IPS-15b (cell line): ENCODE measurements around the gene NAV2.

Experiments
- H3K27me3 ChIP-seq: one replicate; pipeline ENCODE4 v1.6.1; 2013; ENCODE audit warnings: low read length; ENCODE audit not compliant: control insufficient read depth, insufficient read depth
- H3K36me3 ChIP-seq: one replicate; pipeline ENCODE4 v1.6.1; 2013; ENCODE audit warnings: low read length; ENCODE audit not compliant: control insufficient read depth, insufficient read depth
- H3K4me1 ChIP-seq: one replicate; pipeline ENCODE4 v1.6.1; 2013; ENCODE audit warnings: mild to moderate bottlenecking, low read length; ENCODE audit not compliant: control insufficient read depth, insufficient read depth
- H3K4me3 ChIP-seq: one replicate; pipeline ENCODE4 v1.5.1; 2013; ENCODE audit warnings: low read depth, low read length
- H3K9ac ChIP-seq: one replicate; pipeline ENCODE4 v1.6.1; 2013; ENCODE audit warnings: low read depth, mild to moderate bottlenecking, low read length
- H3K9me3 ChIP-seq: one replicate; pipeline ENCODE4 v1.6.1; 2013; ENCODE audit warnings: mild to moderate bottlenecking, low read length; ENCODE audit not compliant: control insufficient read depth, insufficient read depth

The NAV2 gene

DNA sequence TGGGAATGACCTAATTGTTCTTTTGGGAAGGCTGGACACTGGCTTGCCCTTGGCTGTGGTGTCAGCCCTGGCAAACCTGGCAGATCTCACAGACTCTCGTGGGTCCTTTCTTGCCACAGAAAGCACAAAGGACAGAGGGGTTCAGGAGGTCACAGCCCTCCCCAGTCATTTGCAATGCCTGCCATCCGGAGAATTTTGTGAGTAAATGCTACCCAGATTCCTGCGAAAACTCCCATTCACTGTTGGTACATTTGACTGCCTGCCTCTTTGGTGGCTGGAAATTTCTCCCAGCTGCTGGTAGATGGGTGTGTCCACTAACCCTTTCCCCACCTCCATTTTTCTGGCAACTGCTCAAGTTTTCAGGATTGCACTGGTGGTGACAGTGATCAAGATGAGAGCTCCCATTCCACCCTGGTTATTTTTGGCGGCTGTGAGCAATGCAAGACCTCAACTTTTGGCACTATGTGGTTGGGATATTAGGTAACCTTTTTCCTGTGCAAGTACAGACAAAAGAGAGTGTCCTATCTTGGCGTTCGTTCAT, 155.7 kb downstream of the NAV2 start:
- H3K4me1 ChIP-seq = peaks cover 27% of the 10 kb centered on the region
- H3K9me3 ChIP-seq = no peaks in the 10 kb centered on the region
- H3K27me3 ChIP-seq = no peaks in the 10 kb centered on the region
- no peak overlapping the region for H3K4me3 ChIP-seq
- no peak overlapping the region for H3K9ac ChIP-seq
- peaks cover 6% of the 10 kb centered on the region for H3K36me3 ChIP-seq

DNA sequence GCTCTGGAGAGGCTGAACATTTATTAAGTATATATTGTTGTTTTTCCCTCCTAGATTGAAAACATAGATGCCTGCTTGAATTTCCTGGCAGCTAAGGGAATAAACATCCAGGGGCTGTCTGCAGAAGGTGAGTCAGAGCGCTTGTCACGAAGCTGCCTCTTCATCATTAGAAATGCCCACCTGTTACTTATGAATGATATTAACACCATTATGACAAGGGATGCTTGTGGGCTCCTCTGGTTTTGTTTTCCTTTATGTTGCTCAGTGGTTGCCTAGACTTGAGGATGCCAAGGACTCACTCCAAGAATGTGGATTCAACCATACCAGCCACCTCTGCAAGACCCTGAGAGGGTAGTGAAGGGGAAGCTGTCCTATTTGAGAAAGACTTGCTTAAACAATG, 156.2 kb downstream of the NAV2 start:
- H3K9me3 ChIP-seq = no peaks in the 10 kb centered on the region
- H3K4me1 ChIP-seq = peaks cover 32% of the 10 kb centered on the region
- no peak overlapping the region for H3K4me3 ChIP-seq
- H3K36me3 ChIP-seq = peaks cover 6% of the 10 kb centered on the region
- H3K9ac ChIP-seq = no peak overlapping the region
- no peaks in the 10 kb centered on the region for H3K27me3 ChIP-seq

DNA sequence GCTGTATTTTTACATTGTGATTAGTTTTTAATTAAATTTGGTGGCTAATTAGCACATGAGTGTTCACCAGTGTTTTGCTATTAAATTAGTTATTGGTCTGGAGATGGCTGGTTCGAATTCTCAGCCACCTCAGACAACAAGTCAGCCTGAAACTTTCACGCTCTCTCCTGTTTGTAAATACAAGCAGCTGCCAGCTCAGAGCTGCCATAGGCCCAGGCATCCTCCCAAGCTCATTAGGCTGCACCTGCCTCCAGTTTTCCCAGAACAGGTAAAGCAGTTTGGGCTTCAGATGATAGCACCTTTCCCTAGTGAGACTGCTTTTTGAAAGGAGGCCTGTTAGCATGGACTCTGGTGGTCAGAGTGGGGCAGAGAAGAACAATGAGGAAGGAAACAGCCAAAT, 156.8 kb downstream of the NAV2 start:
- no peaks in the 10 kb centered on the region for H3K9me3 ChIP-seq
- peaks cover 31% of the 10 kb centered on the region for H3K4me1 ChIP-seq
- H3K36me3 ChIP-seq = peaks cover 6% of the 10 kb centered on the region
- H3K9ac ChIP-seq = no peak overlapping the region
- no peaks in the 10 kb centered on the region for H3K27me3 ChIP-seq
- no peak overlapping the region for H3K4me3 ChIP-seq

DNA sequence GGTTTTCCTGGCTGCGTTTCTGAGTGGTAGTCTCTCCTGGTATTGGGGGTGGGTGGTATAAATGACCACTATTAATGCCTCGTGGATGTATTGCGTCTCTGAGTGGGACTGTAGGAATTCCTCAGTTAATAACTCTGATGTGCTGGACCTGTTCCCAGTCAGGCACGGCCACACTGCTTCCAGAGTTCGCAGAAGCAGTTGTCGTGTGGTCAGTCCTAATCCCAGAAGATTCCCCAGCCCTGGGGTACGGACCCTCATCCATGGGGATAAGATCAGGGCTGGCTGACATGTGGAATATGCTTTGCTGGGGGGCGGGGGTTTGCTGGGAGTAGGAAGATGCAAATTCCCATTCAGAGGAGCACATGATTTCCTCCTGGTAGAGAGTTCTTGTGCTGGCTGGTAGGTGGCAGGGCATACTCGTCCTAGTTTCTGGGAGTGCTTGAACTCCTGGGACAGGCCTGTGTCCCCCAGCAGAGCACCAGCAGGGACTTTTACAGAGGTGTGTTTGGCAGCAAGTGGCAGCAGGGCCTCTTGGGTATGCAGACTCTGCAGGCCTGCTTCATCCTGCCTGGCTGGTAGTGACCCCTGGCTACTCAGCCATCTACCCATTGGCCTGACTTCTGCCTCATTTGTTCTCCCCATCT, 157.4 kb downstream of the NAV2 start:
- peaks cover 6% of the 10 kb centered on the region for H3K36me3 ChIP-seq

DNA sequence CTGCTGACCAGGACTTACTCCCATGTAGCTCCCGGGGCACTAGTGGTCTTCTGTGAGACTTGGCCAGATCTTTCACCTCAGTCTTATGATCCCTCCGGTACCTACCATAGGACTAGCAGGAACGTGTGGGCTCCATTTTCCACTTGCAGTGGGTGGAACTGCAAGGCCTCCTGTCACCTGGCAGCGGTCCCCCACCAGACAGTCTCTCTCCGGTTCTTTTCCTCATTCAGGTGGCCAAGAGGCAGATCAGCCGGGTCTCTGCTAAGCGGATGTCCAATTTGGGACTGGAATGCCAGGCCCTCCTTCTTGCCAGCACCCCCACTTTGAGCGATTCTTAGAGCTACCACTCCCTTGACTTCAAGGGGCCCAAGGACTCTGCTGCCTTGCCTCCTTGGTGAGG, 158.9 kb downstream of the NAV2 start:
- no peak overlapping the region for H3K4me3 ChIP-seq
- H3K27me3 ChIP-seq = no peaks in the 10 kb centered on the region
- H3K9me3 ChIP-seq = no peaks in the 10 kb centered on the region
- H3K36me3 ChIP-seq = peaks cover 6% of the 10 kb centered on the region
- H3K9ac ChIP-seq = no peak overlapping the region
- peaks cover 29% of the 10 kb centered on the region for H3K4me1 ChIP-seq

More for the DNA sequence above, 157.4 kb downstream of the NAV2 start:
- Histone ChIP-seq H3K9ac (no peak overlapping the region), H3K4me1 (peaks cover 29% of the 10 kb centered on the region), H3K27me3 (no peaks in the 10 kb centered on the region), H3K4me3 (no peak overlapping the region), H3K9me3 (no peaks in the 10 kb centered on the region)

DNA sequence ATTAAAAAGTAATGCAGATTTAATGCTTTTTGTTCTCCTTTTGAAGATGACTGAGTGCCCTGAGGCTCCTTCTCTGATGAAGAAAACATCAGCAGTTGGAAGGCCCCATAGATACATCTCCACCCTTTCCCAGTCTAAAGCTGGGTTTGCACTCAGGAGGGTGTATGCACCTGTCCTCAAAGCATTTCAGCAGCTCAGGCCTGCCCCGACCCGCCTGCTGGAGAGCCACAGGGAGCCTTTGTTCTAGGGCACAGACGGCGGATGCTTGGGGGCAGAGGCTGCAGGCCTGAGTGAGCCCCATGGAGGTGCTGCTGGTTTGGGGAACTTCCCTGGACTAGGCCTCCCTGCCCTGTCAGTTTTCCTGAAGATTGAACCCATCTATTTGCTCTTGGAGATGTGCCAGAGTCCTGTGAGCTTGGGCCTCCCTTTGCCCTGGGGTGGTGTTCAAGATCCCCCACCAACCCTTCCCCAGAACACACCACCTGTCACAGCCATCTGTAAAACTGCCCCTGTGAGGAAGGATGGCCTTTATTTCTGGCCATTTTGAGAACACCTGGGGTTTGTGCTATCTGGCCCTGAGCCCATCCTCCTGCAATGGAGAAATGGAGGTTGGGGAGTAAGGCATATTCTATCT, 160.0 kb downstream of the NAV2 start:
- H3K27me3 ChIP-seq = no peaks in the 10 kb centered on the region
- H3K4me3 ChIP-seq = no peak overlapping the region
- no peak overlapping the region for H3K9ac ChIP-seq
- peaks cover 23% of the 10 kb centered on the region for H3K4me1 ChIP-seq
- H3K9me3 ChIP-seq = no peaks in the 10 kb centered on the region
- H3K36me3 ChIP-seq = peaks cover 6% of the 10 kb centered on the region

DNA sequence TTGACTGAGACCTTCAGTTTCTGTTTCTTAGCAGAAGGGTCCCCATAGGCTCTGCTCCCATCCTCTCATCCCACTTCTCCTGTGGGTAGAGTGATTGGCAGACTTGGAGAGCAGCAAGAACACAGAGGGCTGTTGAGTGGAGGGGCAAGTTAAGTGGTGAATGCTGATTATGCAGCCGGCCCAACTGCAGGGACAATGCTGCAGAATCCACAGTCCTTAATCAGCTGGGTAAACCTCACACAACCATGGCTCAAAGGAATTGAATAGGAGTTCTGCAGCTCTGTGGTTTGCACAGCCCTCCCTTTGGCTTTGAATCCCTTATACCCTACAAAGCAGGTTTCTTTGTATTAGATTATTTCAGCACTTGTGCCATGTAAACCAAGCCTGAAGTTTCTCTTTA, 161.1 kb downstream of the NAV2 start:
- no peaks in the 10 kb centered on the region for H3K27me3 ChIP-seq
- H3K4me3 ChIP-seq = no peak overlapping the region
- peaks cover 6% of the 10 kb centered on the region for H3K36me3 ChIP-seq
- H3K9ac ChIP-seq = no peak overlapping the region
- H3K9me3 ChIP-seq = no peaks in the 10 kb centered on the region
- peaks cover 19% of the 10 kb centered on the region for H3K4me1 ChIP-seq

DNA sequence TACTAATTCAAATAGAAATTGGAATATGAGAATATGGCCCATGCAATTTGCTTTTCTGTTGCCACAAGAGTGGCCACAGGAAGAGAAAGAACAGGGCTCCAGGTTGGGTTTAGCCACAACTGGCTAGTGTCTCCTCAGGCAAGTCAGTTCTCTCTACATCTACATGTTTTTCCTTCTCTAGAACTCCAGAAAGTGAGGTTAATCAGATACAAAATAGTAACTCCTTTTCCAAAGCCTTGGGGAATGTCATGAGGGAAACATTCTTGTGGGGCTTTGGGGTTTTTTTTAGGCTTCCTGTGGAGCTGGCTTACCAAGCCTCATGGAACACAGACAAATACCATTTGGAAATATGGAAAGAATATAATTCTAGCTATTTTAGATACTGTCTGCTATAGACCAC, 161.6 kb downstream of the NAV2 start:
- H3K9me3 ChIP-seq = no peaks in the 10 kb centered on the region
- H3K4me1 ChIP-seq = peaks cover 19% of the 10 kb centered on the region
- peaks cover 3% of the 10 kb centered on the region for H3K36me3 ChIP-seq
- no peak overlapping the region for H3K9ac ChIP-seq
- no peaks in the 10 kb centered on the region for H3K27me3 ChIP-seq
- H3K4me3 ChIP-seq = no peak overlapping the region

DNA sequence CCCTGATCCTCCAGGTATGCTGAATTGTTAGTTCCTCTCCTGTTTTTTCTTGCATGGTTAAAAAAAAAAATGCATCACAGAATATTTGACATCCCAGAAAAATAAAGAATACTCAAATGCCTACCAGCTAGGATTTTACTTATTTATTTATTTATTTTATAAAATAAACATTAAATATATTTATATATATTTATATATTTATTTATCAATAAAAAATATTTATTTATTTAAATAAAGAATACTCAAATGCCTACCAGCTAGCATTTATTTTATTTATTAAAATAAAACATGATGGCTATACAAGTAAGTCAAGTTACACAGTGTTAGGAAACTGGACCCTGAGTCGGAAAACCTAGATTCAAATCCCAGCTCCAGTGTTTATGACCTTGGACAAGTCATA, 164.1 kb downstream of the NAV2 start:
- Histone ChIP-seq H3K4me1 (peaks cover 19% of the 10 kb centered on the region), H3K9me3 (no peaks in the 10 kb centered on the region), H3K4me3 (no peak overlapping the region), H3K36me3 (peaks cover 12% of the 10 kb centered on the region), H3K27me3 (no peaks in the 10 kb centered on the region), H3K9ac (no peak overlapping the region)

DNA sequence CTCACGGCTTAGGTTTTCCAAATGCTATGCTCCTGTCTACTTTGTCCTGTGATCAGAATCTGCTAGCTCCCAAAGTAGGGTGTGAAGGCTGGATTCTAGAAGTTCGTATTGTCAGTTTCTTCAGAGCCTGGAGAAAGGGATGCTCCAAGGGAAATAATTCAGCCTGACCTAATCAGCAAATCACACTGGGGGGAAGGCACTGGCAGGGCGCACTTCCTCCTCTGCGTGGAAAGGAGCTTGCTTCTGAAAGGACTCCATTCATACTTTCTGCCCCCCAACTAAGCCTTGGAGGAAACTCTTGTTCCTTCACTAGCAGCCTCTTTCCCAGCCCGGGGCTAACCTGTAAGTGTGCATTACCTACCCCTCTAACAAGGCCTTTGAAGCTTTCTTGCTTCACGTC, 165.9 kb downstream of the NAV2 start:
- peaks cover 10% of the 10 kb centered on the region for H3K36me3 ChIP-seq
- H3K27me3 ChIP-seq = no peaks in the 10 kb centered on the region
- H3K9ac ChIP-seq = no peak overlapping the region
- H3K4me1 ChIP-seq = peaks cover 4% of the 10 kb centered on the region
- H3K9me3 ChIP-seq = no peaks in the 10 kb centered on the region
- no peak overlapping the region for H3K4me3 ChIP-seq

DNA sequence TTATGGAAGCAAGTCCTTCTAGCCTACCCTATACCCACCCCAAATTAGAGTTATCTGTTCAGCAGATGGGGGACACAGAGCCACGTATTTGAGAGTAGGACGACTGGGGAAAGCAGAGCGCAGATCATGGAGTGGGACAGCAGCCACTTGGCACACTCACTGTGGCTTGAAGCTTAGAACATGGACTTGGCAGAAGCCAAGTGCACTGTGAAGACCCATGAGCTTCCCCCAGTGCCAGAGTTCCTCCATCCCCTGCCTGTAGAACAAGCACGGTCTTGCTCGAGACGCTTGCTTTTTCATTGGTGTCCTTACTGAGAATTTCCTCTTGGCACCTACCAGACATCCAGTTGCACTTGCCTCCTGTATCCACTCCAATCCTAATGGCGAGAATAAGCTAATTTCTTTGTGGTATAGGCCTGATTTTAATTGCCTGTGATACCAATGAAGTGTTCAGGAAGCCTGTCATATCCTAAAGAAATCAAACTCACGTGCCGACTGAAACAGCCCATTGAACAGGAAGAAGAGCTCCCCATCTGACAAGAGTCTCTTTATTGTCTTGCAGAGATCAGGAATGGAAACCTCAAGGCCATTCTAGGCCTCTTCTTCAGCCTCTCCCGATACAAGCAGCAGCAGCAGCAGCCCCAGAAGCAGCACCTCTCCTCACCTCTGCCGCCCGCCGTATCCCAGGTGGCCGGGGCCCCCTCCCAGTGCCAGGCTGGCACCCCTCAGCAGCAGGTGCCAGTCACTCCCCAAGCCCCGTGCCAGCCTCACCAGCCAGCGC, 166.9 kb downstream of the NAV2 start:
- Histone ChIP-seq H3K36me3 (peaks cover 11% of the 10 kb centered on the region), H3K9me3 (no peaks in the 10 kb centered on the region), H3K4me3 (no peak overlapping the region), H3K27me3 (no peaks in the 10 kb centered on the region), H3K9ac (no peak overlapping the region), H3K4me1 (no peaks in the 10 kb centered on the region)

DNA sequence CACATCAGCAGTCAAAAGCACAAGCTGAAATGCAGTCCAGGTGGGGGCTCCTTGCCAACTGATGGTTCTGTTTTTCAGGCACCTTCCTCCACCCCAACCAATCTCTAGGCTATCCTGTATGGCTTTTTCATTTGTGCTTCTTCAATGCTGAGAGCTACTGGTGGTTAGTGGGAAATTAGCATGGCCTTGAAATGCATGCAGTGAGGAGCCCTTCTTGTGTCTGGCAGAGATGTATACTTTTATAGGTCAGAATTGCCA, 167.4 kb downstream of the NAV2 start:
- no peak overlapping the region for H3K4me3 ChIP-seq
- H3K9me3 ChIP-seq = no peaks in the 10 kb centered on the region
- no peak overlapping the region for H3K9ac ChIP-seq
- H3K4me1 ChIP-seq = no peaks in the 10 kb centered on the region
- peaks cover 15% of the 10 kb centered on the region for H3K36me3 ChIP-seq
- no peaks in the 10 kb centered on the region for H3K27me3 ChIP-seq
